COLO829 (cell line): Measurements from ENCODE around the gene TCEAL4.
"Not testable (repeated sequence)": the region's sequence is repeated elsewhere in the genome, so short reads cannot be mapped to it uniquely, and the experiment has no call there.

Experiments used
- DNase-seq: peaks from one replicate; pipeline ENCODE4 v3.0.0; 2012; ENCODE audit warnings: low spot score

TCEAL4 gene

DNA sequence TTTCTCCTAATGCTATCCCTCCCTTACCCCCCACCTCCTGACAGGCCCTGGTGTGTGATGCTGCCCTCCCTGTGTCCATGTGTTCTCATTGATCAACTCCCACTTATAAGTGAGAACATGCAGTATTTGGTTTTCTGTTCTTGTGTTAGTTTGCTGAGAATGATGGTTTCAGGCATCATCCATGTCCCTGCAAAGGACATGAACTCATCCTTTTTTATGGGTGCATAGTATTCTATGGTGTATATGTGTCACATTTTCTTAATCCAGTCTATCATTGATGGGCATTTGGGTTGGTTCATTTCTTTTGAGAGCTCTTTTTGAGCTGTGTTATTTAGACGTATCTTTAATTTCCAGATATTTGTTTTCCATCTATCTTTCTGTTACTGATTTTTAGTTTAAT lies 7.0 kb downstream of the TCEAL4 start:
- DNase-seq, result not testable (repeated sequence)

DNA sequence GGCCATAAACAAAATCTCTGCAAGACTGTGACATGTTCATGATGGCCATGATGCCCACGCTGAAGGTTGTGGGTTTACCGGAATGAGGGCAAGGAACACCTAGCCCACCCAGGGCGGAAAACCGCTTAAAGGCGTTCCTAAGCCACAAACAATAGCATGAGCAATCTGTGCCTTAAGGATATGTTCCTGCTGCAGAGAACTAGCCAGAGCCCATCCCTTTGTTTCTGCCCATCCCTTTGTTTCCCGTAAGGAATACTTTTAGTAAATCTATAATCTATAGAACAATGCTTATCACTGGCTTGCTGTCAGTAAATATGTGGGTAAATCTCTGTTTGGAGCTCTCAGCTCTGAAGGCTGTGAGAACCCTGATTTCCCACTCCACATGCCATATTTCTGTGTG lies 9.9 kb downstream of the TCEAL4 start:
- not testable (repeated sequence) for DNase-seq

DNA sequence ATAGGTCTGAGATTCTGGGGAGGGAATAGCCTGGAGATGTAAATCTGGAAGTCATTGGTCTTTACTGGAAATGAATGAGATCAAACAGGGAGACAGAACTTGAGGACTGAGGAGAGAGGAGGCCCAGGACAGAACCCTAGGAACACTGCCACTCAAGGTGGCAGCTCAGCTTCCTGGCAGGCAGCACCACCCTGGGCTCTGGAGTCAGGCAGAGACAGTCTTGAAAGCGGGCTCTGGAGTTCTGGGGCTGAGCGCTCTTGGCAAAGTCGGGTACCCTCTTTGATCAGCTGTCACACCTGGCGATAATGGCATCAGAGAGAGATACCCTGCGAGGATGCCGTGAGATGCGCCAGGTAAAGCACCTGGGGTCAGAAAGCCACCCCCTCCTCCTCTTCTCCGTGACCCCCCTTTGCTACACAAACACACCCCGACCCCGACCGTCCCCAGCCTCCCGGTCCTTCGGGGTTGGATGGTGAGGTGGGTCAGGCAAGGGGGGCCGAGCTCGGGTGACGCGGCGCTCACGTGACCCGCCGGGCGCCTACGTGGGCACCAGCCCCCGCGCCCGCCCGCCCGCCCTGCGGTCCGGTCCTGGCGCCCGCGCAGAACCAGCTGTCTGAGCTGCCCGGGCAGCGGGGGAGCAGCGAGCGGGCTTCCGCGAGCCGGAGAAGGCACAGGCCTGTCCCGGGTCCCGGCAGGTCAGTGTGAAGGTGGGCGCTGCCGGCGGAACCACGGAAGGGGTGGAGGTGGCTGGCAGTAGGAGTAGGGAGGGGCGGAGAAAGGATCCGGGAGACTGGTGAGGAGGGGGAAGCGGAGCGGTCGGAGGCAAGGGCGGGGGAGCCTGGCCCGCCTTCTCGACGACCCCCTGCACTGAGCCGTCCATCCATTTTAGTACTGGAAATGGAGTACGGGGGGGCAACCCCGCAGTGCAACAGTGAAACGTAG lies 22.3 kb downstream of the TCEAL4 start, which contains the start of gene TCEAL3:
TSS of gene TCEAL3 (plus strand) at position 600 of the 942 bp plus-strand sequence. CDS start 1,102 bp downstream, outside the sequence.
- no peak for DNase-seq

DNA sequence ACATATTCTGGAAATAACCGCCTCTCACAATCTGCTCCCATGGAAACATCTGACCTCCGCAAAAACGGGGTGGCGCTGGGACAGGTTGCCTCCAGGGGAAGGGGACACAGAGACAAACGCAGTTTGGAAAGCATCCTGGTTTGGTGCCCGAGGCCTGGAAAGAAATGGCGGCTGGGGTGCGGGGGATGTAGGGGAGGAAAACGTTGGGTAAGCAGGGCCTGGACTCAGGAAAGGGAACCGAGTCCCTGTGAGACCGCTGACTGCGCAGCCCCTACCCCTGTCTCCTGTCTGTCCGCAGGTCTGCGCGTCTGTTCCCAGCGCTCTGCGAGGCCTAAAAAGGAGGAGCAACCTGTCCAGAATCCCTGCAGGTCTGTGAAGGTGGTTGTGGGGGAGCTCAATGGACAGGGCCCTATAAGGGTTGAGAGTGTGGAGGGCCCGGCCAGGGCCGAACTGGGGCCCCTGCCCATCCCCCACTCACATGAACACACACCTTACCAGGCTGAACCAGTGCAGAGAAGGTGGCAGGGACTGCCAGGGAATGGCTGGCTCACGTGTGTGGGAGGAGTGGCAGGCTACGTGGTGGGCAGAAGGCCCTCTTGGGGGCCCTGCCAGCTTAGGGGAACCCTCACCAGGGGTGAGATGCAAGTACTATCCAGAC lies 23.1 kb downstream of the TCEAL4 start:
- DNase-seq, result no peak

DNA sequence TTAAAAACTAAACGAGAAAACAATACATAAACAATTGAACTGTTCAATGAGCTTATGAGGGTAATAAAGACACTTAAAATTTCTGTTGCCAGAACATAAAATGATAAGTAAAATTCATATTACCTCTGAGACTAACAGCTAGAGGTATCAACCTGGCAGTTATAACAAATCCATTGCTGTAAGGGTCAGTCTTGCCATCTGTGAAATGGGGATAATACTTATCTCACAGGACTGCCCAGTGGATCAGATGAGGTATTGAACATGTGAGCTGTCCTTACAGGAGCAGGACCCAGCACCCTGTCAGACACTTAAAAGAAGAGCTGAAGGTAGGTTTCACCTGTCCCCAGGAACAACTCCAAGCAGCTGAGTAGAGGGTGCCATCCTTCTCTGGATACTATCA lies 25.0 kb downstream of the TCEAL4 start:
- no peak for DNase-seq

DNA sequence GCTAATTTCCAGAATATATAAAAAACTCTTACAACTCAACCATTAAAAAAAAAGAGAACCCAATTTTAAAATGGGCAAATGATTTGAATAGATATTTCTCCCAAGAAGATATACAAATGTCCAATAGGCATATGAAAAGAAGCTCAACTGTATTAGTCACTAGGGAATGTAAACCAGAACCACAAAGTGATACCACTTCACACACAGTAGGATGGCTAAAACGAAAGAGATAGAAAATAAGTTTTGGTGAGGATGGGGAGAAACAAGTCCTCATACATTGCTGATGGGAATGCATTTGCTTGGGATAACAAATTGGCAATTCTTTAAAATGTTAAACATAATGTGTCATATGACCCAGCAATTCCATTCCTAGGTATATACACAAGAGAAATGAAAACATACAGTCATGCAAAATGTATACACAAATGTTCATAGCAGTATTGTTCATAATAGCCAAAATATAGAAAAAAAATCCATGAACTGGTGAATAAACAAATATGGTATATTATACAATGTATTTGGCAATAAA lies 28.1 kb downstream of the TCEAL4 start:
- DNase-seq, result no peak

DNA sequence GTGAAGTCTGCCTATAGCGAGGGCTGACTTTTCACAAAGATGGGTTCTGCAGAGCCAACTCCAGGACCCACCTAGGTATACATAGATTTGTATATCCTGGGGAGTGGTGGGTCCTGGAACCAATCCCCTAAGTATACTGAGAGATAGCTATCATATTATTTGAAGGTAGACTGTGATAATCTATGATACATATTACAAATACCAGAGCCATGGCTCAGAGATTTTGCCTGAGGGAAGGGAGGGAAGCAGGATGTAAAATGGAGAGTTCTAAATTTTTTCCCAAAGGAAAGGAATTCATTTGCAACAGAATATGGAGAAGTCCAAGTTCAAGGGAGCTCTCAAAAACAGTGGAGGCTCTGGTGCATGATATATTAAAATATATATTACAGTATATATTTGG lies 29.7 kb downstream of the TCEAL4 start:
- no peak for DNase-seq

DNA sequence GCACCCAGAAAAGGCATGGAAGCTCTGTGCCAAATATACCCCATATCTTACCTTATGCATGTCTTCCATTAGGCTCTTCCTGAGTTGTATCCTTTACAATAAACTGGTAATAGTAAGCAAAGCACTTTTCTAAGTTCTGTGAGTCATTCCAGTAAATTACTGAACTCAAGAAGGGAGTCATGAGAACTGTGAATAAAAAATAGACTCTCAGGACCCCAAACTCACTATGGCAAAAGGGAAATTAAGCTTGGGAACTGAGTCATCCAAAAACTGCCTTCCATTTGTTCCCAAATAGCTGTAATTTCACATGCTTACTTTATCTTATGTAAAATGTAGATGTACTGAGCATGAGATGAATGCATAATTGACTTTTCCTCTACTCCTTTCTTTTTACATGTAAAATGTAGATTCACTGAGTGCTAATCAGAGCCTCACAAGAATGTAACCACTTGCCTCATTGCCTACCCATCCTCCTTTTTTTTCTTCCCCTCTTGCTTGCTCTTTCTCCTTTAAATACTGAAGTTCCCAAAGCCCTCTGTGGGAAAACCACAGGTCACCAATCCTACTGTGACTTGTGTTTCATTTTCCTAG lies 30.6 kb downstream of the TCEAL4 start:
- no peak for DNase-seq

DNA sequence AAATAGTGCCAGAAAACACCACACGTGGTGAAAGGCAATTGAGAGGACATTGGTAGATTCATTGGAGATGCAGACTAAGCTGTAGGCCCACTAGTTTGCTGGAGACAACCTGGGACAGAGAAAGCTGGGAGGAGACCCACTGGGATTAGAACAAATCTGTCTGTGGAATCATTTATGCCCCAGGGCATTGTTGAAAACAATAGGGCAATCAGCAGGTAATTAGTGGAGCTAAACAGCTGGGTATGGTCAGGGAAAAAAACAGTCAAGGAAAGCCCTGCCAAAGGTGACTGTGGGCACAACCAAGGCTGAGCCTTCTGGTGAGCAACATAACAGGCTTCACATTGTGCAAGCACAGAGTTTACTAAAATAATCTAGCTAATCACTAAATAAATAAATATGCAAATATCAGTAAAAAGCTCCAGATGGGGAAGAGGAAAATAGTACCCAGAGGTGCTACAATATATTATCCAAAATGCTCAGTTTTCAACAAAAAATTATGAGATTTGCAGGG lies 31.4 kb downstream of the TCEAL4 start:
- no peak for DNase-seq

DNA sequence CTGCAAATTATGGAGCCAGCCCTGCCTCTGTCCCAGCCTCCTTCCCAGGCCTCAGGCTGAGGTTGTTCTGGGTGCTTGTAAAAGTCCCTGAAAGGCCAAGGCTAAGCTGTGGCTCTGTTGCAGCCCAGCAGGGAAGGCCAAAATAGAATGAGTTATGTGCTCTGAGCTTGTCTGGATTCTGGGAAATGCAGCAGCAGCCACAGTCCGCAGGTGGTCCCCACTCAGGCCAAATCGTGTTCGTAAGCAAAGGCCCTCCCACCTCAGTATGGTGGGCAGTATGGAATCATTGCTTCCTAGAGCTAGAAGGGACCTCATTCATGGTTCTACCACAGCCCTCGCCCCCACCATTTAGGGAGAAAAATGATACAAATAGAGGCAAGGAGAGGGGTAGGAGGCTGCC lies 38.8 kb downstream of the TCEAL4 start:
- no peak for DNase-seq

DNA sequence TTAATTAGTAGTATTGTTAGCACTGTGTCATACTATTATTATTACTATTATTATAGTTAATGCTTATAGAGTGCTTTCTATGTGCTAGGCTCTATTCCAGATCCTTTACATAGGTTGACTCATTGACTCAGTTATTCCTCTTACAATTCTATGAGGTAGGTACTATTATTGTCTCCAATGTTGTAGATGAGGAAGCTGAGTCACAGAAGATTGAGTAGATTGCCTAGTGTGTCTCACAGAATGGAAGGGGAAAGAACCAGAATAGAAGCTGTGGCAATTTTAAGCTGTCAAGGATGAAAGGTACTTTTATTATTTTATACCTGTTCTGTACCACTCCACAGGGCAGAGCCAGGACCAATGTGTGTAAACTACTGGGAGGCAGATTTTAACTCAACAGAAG lies 41.5 kb downstream of the TCEAL4 start:
- DNase-seq, result no peak

DNA sequence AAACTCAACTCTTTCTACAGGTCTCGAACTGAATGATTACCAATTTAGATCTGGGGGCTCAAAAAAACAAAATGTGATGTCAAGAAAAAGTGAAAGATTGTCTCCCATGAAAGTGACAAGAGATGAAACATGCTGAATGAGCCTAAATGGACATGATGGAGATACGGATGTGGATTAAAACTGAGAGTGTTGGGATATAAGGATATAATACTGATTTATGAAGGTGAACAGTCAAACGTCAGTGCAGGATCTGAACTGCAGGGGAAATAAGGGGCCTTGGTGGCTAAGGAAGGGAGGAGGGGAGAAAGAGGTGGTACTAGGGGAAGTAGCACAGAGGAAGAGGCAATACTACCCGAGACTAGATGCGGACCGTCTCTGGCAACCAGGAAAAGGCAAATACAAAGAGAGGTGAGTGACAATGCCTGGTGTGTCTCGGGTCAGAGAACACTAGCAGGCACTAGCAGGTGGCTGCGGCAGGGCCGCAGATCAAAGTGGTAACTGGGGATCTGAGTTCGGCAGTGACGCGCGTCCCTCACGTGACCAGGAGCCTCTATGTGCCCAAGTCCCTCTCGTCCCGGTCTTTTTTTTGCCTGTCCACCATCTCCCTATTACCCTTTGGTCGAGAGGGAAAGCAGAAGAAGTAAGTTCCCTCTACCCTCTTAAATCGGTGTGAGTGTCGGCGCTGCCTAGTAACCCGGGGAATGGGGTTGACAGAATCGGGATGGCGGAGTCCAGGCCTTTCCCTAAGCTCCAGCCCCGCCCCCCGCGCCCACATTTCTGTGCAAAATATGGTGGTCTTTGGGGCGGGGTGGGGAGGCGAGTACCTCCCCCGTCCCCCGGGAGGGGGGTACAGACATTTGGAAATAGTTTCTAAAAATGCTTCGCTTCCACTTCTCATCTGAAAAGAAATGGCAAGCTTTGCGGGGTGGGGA lies 43.3 kb downstream of the TCEAL4 start, which contains the start of gene TCEAL1:
TSS of gene TCEAL1 (plus strand) at position 590 of the 932 bp plus-strand sequence. CDS start 942 bp downstream, outside the sequence.
- no peak for DNase-seq

DNA sequence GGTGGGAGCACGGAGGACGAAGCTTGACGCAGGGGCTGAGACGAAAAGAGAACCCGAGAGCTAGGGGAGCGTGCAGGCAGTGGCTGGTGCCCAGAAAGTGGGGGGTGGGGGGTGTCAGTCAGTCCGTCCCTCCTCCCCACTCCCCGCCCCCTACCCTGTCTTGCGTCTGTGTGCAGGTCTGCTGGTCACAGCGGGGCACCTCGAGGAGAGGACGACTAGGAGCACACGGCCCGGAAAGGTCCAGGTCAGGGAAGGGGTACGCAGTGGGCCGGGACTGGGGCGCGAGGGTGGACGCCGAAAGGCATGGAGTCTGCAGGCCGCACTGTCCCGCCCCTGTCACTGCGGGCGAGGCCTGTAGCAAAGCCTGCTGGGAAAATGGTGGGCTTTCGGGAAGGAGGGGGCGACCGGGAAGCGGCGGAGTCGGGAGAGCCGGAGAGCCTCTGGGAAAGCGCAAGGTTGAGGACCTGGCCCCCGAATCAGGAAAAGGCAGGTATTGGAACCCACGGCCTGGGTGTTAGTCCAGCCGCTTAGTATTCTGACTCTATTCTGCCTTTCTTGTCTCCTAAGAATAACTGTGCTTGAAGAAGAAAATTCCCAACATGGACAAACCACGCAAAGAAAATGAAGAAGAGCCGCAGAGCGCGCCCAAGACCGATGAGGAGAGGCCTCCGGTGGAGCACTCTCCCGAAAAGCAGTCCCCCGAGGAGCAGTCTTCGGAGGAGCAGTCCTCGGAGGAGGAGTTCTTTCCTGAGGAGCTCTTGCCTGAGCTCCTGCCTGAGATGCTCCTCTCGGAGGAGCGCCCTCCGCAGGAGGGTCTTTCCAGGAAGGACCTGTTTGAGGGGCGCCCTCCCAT lies 44.2 kb downstream of the TCEAL4 start:
- no peak for DNase-seq

DNA sequence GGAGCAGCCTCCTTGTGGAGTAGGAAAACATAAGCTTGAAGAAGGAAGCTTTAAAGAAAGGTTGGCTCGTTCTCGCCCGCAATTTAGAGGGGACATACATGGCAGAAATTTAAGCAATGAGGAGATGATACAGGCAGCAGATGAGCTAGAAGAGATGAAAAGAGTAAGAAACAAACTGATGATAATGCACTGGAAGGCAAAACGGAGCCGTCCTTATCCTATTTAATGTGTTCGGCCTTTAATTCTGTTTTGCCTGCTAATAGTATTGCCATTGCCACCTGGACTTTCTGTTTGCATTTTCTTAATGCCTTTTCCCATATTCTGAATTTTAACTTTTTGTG lies 44.8 kb downstream of the TCEAL4 start:
- DNase-seq, result no peak

DNA sequence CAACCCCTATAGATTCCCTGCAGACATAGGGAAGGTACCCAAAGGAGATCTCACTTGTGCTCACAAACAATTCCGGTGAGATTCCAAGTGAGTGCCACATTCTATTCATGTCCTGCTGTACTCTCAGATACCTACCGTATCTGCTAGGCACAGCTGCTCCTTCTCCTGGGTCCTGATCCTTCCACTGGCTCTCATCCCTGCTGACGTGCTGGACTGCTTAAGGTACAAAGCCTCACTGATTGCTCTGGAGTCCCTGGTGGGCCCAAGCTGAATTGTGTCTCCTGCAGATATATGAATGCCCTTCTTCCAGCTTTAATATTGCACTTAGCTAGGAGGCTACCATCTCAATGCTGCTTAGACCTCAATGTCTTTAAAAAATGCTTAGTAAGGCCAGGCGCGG lies 45.8 kb downstream of the TCEAL4 start:
- no peak for DNase-seq

DNA sequence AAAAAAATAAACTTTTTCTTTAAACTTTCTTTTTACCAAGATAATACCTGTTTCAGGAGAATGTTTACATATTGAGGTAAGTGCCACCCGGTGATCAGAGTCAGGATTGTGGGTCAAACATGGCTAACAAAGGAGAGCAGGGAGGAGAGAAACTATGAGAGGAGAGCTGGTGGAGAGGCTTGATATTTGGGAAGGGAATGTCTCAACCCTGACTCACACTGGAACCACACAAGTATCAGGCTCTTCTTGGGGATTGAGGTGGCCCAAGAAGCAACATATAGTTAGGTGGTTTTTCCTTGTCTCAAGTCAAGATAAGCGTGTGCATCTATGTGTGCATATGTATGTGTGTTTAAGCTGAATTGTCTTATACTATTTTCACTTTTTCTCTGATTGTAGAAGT lies 50.1 kb downstream of the TCEAL4 start:
- no peak for DNase-seq
